GM19463 (cell line): ENCODE data around the gene BRD9.
"Not testable (repeated sequence)": the region's sequence is repeated elsewhere in the genome, so short reads cannot be mapped to it uniquely, and the experiment has no call there.

ENCODE experiments used
- ATAC-seq: cut with Tn5 transposase; IDR thresholded peaks from one replicate; pipeline ENCODE4 v1.9.1; 2021; ENCODE audit warnings: mild to moderate bottlenecking, moderate library complexity; ENCODE audit not compliant: unreplicated experiment

The BRD9 gene

GRCh38 chr5:881551-881935 lies 11.1 kb downstream of the BRD9 start:
- no peak for ATAC-seq

- ATAC-seq = no peak
These were observed 11.6 kb downstream of the BRD9 start for GRCh38 chr5:880816-881550.

GRCh38 chr5:878677-879076 lies 13.9 kb downstream of the BRD9 start:
- not testable (repeated sequence) for ATAC-seq

DNA sequence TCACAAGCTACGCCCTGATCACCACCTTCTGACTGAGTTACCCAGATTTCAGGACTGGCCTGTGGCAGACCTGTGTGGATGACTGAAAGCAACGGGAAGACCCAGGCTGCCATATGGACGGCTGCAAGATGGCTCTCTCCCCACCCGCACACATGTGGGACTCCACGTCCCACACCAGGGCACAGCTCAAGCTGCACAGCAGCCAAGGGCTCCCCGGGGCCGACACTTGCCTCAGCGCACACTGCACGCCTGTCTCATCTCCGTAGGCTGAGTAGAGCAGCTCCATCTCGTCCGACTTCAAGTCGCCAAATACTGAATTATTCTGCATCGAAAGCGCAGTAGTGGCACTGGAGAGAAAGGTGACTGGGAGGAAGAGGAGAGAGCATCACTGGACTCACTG lies 14.5 kb downstream of the BRD9 start:
- no peak for ATAC-seq

GRCh38 chr5:876398-877365 lies 15.9 kb downstream of the BRD9 start:
- ATAC-seq = no peak

DNA sequence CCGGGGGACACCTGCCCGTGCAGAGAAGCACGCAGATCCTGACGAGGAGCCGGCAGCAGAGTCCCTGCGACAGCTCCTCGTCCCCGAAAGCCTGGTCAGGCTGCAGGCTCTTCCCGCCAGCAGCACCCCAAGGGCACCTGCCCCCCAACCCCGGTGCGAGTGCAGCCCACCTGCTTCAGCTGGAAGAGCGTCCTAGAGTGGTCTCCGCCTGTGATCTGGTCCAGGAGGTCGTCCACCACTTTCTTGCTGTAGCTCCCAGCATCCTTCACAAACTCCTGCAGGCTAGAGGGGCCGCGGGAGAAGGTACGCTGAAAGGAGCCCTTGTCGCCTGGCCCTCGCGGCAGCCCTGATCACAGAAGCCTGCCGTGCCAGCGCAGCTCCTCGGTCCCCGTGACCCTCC lies 16.7 kb downstream of the BRD9 start:
- ATAC-seq = no peak

GRCh38 chr5:873328-873727 lies 19.3 kb downstream of the BRD9 start:
- ATAC-seq = no peak

- ATAC-seq = no peak
These were observed 20.3 kb downstream of the BRD9 start for GRCh38 chr5:872301-872700.

DNA sequence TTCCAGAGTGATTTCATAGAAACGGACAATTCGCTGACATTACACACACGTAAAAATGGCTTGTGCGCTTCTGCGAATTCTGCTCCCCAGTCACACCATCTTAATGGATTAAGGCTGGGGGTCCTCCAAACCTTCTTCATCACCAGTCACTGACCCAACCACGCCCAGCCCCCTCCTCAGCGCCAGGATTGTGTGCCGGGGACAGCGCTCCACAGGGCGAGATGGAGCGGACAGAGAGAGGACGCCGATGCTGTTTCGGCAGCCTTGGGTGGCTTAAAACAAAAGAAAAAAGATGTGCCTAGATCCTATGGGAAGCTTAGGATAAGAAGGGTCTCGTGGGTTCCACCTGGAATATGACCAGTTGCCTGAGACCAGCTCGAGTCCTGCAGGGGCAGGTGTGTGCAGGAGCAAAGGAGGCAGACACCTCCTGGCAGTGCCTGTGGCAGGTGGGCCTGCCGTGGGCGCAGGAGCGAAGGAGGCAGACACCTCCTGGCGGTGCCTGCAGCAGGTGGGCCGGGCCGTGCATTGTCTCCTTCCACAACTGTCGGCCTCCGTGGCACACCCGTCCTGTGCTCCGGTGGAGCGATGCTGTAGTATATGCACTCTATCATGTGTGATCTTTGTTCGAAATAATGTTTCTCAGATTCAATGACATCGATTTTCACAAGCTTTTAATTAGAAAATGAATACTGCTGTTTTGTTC lies 20.9 kb downstream of the BRD9 start:
- no peak for ATAC-seq

DNA sequence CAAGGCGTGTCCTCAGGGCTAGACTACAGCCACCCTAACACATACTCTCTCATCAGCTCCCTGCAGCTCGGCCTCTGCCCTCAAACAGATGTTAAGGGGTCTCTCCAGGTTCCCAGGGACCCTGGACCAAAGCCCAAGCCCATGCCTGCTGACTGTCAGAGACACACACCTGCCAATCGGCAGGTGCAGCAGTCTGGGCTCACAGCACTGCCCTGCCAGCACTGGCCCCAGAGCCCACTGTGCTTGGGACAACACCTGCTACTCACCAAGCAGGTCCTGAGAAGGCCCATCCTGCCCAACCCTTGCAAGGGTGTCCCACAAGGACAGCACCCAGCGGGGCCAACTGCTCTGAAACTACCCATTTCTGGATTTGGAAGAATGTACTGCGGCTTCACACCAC lies 21.6 kb downstream of the BRD9 start:
- no peak for ATAC-seq

- ATAC-seq = no peak
These were observed 24.0 kb downstream of the BRD9 start for GRCh38 chr5:868428-869135.

DNA sequence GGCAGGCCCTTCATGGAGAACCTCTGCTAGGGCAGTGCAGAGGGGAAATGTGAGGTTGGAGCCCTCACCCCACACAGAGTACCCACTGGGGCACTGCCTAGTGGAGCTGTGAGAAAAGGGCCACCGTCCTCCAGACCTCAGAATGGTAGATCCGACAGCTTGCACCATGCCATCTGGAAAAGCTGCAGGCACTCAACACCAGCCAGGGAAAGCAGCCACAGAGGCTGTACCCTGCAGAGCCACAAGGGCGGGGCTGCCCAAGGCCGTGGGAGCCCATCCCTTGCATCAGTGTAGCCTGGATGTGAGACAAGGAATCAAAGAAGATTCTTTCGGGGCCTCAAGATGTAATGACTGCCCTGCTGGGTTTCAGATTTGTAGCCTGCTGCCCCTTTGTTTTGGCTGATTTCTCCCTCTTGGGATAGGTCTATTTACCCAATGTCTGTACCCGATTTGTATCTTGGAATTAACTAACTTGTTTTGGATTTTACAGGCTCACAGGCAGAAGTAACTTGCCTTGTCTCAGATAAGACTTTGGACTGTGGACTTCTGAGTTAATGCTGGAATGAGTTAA lies 25.2 kb downstream of the BRD9 start:
- ATAC-seq = no peak

GRCh38 chr5:865771-866170 lies 26.8 kb downstream of the BRD9 start:
- no peak for ATAC-seq

GRCh38 chr5:865168-865521 lies 27.5 kb downstream of the BRD9 start:
- ATAC-seq = no peak

- ATAC-seq = no peak
These were observed 28.0 kb downstream of the BRD9 start for GRCh38 chr5:864492-865167.

DNA sequence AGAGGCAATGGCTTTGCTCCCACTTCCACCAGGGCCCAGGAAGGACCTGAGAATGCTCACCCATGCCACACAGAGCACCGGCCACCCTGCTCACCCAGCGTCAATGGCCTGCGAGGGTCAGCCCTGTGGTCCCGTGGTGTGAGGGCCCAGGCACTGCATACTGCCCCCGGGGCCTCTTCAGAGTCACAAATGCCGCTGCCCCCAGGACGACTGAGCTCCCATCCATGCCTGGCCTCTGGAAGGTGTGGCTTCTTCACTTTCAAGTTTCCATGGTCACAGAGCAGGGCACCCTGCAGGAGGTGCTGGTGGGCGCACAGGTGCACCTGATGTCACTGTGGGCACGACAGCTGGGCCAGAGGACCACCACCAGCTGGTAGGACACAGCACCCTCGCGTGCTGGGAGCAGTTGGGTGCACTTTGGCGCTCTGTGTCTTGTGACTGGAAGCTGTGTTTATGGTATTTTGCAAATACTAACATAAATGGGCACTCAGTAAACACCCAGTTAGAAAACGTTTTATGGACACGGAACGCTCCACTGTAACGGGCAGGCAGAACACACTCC lies 29.3 kb downstream of the BRD9 start:
- ATAC-seq = no peak

DNA sequence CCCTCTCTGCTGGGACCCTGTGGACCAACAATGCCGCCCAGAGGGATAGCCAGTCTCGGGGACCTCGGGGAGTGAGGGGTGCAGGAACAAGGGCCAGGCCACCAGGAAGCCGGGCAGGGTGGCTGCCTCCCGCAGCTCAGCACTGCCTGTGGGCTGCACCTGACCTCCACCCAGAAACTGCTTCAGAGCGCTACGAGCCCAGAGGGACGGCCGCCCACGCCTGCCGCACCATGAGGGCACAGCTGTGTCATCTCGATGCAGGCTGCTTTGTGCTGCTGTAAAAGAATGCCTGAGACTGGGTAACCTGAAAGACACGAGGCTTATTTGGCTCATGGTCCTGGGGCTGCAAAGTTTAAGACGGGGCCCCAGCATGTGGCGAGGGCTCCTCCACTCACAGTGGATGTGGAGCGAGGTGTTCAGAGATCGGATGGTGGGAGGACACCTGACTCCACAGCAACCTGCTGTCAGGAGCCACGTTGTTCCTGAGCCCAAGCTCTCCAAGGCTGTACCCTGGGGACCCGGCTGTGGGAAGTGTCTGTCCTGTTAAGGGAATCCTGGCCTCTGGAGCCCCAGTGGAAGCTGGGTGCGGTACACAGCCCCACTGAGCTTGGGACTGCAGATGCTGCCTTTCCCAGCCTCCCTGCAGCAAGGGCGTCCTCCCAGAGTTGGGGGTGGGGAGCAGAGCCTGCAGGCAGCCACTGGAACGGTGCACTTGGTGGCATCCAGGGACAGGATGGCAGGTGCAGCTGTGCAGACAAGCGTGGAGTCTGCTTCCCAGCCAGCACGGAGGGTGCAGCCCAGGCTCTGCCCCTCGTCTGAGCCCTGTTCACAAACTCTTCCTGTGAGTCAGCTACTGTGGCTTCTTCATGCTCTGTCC lies 30.0 kb downstream of the BRD9 start:
- no peak for ATAC-seq

DNA sequence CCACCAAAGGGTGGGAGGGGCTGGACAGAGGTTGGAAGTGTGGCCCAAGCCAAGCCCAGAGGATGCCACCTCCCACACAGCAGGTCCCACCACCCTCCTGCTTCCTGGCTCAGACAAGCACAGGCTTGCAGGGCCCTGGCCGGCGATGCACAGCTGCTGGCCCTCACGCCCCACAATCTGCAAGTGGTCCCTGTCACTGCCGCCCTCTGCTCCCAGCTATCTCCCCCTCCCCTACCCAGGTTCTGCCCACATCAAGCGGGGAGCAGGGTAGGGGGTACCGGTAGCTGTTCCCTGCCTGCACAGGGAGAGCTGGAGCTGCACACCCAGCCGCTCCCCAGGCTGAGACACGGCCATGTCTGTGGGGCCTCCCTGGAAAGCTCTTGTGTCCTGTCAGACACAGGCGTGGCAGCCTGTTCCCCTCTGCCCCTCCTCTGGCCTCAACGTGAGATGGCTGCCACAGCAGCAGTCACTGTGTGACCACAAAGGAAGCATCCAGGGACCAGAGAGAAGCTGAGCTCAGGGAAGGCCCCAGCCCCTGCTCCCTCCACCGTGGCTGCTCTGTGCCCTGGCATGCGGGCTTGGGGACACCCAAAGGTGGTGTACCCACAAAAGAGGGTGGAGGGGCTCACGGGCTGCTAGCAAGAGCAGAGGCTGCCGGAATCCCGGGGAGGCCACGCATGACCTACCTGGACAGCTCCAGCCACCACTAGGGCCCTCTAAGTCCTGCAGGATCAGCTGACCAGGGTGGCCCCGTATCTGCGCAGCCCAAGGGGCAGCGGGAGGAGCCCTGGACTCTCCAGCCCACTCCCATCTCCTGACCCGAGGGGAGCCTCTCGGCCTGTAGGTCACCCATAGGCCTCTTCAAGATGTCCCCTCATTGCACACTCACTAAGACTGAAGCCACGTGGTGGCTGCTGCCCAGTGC lies 30.9 kb downstream of the BRD9 start:
- no peak for ATAC-seq
